ACHN (cell line): ENCODE results near the gene COL17A1.
A peak's percentile ranks its signal among the peaks of the same experiment; 100 is the strongest.

Experiments
- DNase-seq: peaks from one replicate; pipeline ENCODE4 v3.0.0-alpha.2; 2015
- in situ Hi-C: cut with HindIII; loops from 2 replicates; pipeline ENCODE4 v1.10.0; 2017; ENCODE audit warnings: low sequenced_read_pairs, low pct_ligation_motif_present, low pct_unique_long_range_greater_than_20kb

Gene COL17A1

GRCh38 chr10:104038537-104038936, 47.1 kb downstream of the COL17A1 start:
- in situ Hi-C loops: no loop called here

GRCh38 chr10:104037261-104037951, 48.3 kb downstream of the COL17A1 start:
- in situ Hi-C loops: no loop called here
- DNase-seq: no peak

More at GRCh38 chr10:104038537-104038936, 47.1 kb downstream of the COL17A1 start:
- no peak for DNase-seq

- no peak for DNase-seq
- in situ Hi-C loops: no loop called here
Measured at GRCh38 chr10:104036518-104037260, 49.0 kb downstream of the COL17A1 start.

- in situ Hi-C loops: no loop called here
- DNase-seq: no peak
Measured at GRCh38 chr10:104036069-104036384, 49.7 kb downstream of the COL17A1 start.

- in situ Hi-C loops: no loop called here
- no peak for DNase-seq
Measured at GRCh38 chr10:104035194-104036068, 50.2 kb downstream of the COL17A1 start.

GRCh38 chr10:104034401-104035193, 51.1 kb downstream of the COL17A1 start:
- DNase-seq: no peak
- in situ Hi-C loops: no loop called here

- in situ Hi-C loops: no loop called here
Measured at GRCh38 chr10:104033966-104034365, 51.7 kb downstream of the COL17A1 start.

GRCh38 chr10:104033401-104033930, 52.2 kb downstream of the COL17A1 start:
- DNase-seq: no peak
- in situ Hi-C loops: no loop called here

More at GRCh38 chr10:104033966-104034365, 51.7 kb downstream of the COL17A1 start:
- DNase-seq: no peak

- no peak for DNase-seq
- in situ Hi-C loops: no loop called here
Measured at GRCh38 chr10:104032144-104032775, 53.4 kb downstream of the COL17A1 start.

- no peak for DNase-seq
- in situ Hi-C loops: no loop called here
Measured at GRCh38 chr10:104031631-104032030, 54.0 kb downstream of the COL17A1 start.

- in situ Hi-C loops: no loop called here
- no peak for DNase-seq
Measured at GRCh38 chr10:104029521-104029860, 56.2 kb downstream of the COL17A1 start.

- DNase-seq: no peak
- in situ Hi-C loops: no loop called here
Measured at GRCh38 chr10:104028823-104029520, 56.7 kb downstream of the COL17A1 start.

GRCh38 chr10:104028146-104028545, 57.5 kb downstream of the COL17A1 start:
- in situ Hi-C loops: no loop called here
- DNase-seq: peak; percentile 43

- peak; percentile 81 for DNase-seq
- in situ Hi-C loops: no loop called here
Measured at GRCh38 chr10:104026762-104027161, 58.9 kb downstream of the COL17A1 start.

- no peak for DNase-seq
- in situ Hi-C loops: no loop called here
Measured at GRCh38 chr10:104025524-104025923, 60.2 kb downstream of the COL17A1 start.

- in situ Hi-C loops: loop anchor here (25.0 kb wide), 1 partner anchor 190 kb away; no protein-coding TSS in a partner anchor
- no peak for DNase-seq
Measured at GRCh38 chr10:104022026-104022425, 63.7 kb downstream of the COL17A1 start.

- no peak for DNase-seq
- in situ Hi-C loops: loop anchor here (25.0 kb wide), 1 partner anchor 191 kb away; no protein-coding TSS in a partner anchor
Measured at GRCh38 chr10:104021246-104021645, 64.4 kb downstream of the COL17A1 start.
